ENCODE results near the gene TMEM219. TPM values are rescaled to one million over a fixed set of nuclear protein-coding genes. Genes with fewer than 3 reads are reported as not detected.

TMEM219 gene
- total and polyA plus RNA-seq, 10 of the 15 experiments (the other 5 are each of a cell fraction or from before 2014, with no cell fraction given) = 33.6 to 74.6 (median 56.5) TPM

GRCh38 chr16:29961127-29961478, 776 bp upstream of the TMEM219 start (continued):
- TF ChIP-seq, protein P1, sequence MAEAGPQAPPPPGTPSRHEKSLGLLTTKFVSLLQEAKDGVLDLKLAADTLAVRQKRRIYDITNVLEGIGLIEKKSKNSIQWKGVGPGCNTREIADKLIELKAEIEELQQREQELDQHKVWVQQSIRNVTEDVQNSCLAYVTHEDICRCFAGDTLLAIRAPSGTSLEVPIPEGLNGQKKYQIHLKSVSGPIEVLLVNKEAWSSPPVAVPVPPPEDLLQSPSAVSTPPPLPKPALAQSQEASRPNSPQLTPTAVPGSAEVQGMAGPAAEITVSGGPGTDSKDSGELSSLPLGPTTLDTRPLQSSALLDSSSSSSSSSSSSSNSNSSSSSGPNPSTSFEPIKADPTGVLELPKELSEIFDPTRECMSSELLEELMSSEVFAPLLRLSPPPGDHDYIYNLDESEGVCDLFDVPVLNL (IDR thresholded peaks at IDR 0.05; ENCODE audit: low read depth, low read length) = no peak
- TF ChIP-seq POLR2AphosphoS2 (IDR thresholded peaks at IDR 0.05; ENCODE audit: low read depth, low read length) = no peak

DNA sequence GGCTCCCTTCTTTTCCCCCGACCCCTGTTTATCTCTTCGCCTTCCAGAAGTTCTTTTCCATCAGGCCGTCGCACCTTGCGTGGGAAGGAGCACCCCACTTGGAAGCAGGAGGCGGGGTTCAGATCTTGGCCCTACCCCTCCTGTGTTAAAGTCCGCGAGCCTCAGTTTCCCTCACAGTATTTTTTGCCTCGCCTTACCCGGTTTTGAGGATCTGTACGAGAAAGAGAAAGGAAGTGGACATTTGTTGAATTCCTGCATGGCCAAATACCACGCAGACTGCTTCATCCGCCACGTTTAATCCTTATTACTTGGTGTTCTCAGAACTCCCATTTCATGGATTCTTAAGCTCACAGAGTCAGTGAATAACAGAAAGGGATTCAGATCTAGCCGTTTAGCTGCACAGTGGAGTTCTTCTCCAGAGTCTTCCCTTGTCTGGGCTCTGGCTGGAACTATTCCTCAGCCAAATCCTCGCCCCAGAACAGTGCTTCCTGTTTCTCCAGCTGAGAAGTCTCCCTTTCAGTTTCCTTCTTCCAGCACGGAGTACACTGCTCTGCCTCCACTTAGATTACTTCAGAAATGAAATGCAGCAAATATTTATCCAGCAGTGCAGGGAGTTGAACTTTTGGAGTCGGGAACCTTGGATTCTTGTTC, 590 bp downstream of the TMEM219 start:
- peak overlapping the region; percentile 79 for H3K27ac ChIP-seq (ENCODE audit: control insufficient read depth, insufficient read depth)
- H3K4me2 ChIP-seq (ENCODE audit: control insufficient read depth, insufficient read depth) = peak overlapping the region; percentile 98
- no peaks in the 10 kb centered on the region for H3K36me3 ChIP-seq (ENCODE audit: control insufficient read depth in 2 of 2, insufficient read depth in 2 of 2, low read length in 1 of 2)
- H4K20me1 ChIP-seq (ENCODE audit: control insufficient read depth, insufficient read depth) = no peaks in the 10 kb centered on the region
- peaks cover 4% of the 10 kb centered on the region; the same call in 1 of the 2 replicates for H3K79me2 ChIP-seq (ENCODE audit: control insufficient read depth, insufficient read depth, low read length)
- 20% methylated on average over 17 of the region's 18 CpGs for WGBS (ENCODE audit: insufficient coverage, insufficient replicate concordance, low lambda C conversion rate, missing lambda C conversion rate)
- ChIA-PET RAD21 (ENCODE audit: unreplicated experiment) (interaction anchor here (0.6 to 3.8 kb wide), 4 partner anchors 11 to 989 kb away, joined by 3 to 19 read pairs (median 4); partner anchors contain the start of gene TAOK2), SMC1A (ENCODE audit: uncharacterized antibody, unreplicated experiment) (interaction anchor here (0.9 to 2.7 kb wide), 7 partner anchors 10 to 114 kb away, joined by 3 to 20 read pairs (median 3); partner anchors contain the start of genes ASPHD1, HIRIP3 and TAOK2), POLR2A (interaction anchor here (1.2 to 3.4 kb wide), 4 partner anchors 12 to 36 kb away, joined by 3 to 53 read pairs (median 8); partner anchors contain the start of genes HIRIP3, INO80E, KCTD13 and TAOK2), CTCF (interaction anchor here (0.8 to 3.3 kb wide), 8 partner anchors 11 to 114 kb away, joined by 3 to 21 read pairs (median 6); partner anchors contain the start of genes HIRIP3, INO80E, KCTD13 and TAOK2)
- TSS peak; percentile 89 for BruUV-seq (replicated peaks)
- intact Hi-C loops (cut with micrococcal nuclease; ENCODE audit: unreplicated experiment) = loop anchor here (5.0 kb wide), 1 partner anchor 35 kb away; the partner anchor contains the start of gene KCTD13
- no peaks in the 10 kb centered on the region for H3K9me3 ChIP-seq (replicated peaks; ENCODE audit: control insufficient read depth, insufficient read depth, low read length)
- peak; percentile 40 for ATAC-seq
- in situ Hi-C loops (cut with MboI) = no loop called here
- H2AFZ ChIP-seq (ENCODE audit: control insufficient read depth, low read depth, low read length) = peak overlapping the region; percentile 100
- H3K27me3 ChIP-seq (replicated peaks in 1 of 2; ENCODE audit: control insufficient read depth in 2 of 2, insufficient read depth in 2 of 2, low read length in 1 of 2) = no peaks in the 10 kb centered on the region
- FAIRE-seq = peak; percentile 27
- H3K4me1 ChIP-seq (ENCODE audit: control insufficient read depth, insufficient read depth, low read length) = peaks cover 2% of the 10 kb centered on the region; the same call in 1 of the 2 replicates
- peak overlapping the region; percentile 82 for H3K4me3 ChIP-seq
- no peak for DNase-seq (ENCODE audit: low read depth, low spot score)
- H3K9ac ChIP-seq (ENCODE audit: control insufficient read depth, insufficient read depth, low read length) = peak overlapping the region; percentile 86
- TF ChIP-seq SMARCA5 (IDR thresholded peaks at IDR 0.05) = no peak
- peak; percentile 41; the same call in 1 of the 2 replicates for TF ChIP-seq IKZF1 (conservative IDR thresholded peaks at IDR 0.05)
- no peak for TF ChIP-seq BCLAF1 (IDR thresholded peaks at IDR 0.05)
- TF ChIP-seq, protein P2, sequence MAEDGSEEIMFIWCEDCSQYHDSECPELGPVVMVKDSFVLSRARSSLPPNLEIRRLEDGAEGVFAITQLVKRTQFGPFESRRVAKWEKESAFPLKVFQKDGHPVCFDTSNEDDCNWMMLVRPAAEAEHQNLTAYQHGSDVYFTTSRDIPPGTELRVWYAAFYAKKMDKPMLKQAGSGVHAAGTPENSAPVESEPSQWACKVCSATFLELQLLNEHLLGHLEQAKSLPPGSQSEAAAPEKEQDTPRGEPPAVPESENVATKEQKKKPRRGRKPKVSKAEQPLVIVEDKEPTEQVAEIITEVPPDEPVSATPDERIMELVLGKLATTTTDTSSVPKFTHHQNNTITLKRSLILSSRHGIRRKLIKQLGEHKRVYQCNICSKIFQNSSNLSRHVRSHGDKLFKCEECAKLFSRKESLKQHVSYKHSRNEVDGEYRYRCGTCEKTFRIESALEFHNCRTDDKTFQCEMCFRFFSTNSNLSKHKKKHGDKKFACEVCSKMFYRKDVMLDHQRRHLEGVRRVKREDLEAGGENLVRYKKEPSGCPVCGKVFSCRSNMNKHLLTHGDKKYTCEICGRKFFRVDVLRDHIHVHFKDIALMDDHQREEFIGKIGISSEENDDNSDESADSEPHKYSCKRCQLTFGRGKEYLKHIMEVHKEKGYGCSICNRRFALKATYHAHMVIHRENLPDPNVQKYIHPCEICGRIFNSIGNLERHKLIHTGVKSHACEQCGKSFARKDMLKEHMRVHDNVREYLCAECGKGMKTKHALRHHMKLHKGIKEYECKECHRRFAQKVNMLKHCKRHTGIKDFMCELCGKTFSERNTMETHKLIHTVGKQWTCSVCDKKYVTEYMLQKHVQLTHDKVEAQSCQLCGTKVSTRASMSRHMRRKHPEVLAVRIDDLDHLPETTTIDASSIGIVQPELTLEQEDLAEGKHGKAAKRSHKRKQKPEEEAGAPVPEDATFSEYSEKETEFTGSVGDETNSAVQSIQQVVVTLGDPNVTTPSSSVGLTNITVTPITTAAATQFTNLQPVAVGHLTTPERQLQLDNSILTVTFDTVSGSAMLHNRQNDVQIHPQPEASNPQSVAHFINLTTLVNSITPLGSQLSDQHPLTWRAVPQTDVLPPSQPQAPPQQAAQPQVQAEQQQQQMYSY (CRISPR knock-in tag; IDR thresholded peaks at IDR 0.05) = no peak
- TF ChIP-seq, protein P3, sequence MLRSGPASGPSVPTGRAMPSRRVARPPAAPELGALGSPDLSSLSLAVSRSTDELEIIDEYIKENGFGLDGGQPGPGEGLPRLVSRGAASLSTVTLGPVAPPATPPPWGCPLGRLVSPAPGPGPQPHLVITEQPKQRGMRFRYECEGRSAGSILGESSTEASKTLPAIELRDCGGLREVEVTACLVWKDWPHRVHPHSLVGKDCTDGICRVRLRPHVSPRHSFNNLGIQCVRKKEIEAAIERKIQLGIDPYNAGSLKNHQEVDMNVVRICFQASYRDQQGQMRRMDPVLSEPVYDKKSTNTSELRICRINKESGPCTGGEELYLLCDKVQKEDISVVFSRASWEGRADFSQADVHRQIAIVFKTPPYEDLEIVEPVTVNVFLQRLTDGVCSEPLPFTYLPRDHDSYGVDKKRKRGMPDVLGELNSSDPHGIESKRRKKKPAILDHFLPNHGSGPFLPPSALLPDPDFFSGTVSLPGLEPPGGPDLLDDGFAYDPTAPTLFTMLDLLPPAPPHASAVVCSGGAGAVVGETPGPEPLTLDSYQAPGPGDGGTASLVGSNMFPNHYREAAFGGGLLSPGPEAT (IDR thresholded peaks at IDR 0.05; ENCODE audit: low read depth) = 0 out of 2 replicates have a peak, but pooled peaks have one; percentile 25
- TF ChIP-seq CEBPB (IDR thresholded peaks at IDR 0.05; ENCODE audit: borderline replicate concordance in 1 of 2, low read depth in 2 of 2, low read length in 2 of 2) = no peak
- TF ChIP-seq CBFB (IDR thresholded peaks at IDR 0.05; ENCODE audit: low read depth) = no peak
- TF ChIP-seq SUPT20H (IDR thresholded peaks at IDR 0.05; ENCODE audit: borderline replicate concordance, control insufficient read depth, low read depth, low read length) = no peak

Measured in GM12878 (cell line).